Measurements from ENCODE around the gene PDE4D. TPM values are rescaled to one million over a fixed set of nuclear protein-coding genes. Genes with fewer than 3 reads are reported as not detected.
A peak's percentile ranks its signal among the peaks of the same experiment; 100 is the strongest.
"Not testable (repeated sequence)": the region's sequence is repeated elsewhere in the genome, so short reads cannot be mapped to it uniquely, and the experiment has no call there.

PDE4D gene
- total RNA-seq, 2 donors from 2014 or later = 33.8 to 82.6 TPM

DNA sequence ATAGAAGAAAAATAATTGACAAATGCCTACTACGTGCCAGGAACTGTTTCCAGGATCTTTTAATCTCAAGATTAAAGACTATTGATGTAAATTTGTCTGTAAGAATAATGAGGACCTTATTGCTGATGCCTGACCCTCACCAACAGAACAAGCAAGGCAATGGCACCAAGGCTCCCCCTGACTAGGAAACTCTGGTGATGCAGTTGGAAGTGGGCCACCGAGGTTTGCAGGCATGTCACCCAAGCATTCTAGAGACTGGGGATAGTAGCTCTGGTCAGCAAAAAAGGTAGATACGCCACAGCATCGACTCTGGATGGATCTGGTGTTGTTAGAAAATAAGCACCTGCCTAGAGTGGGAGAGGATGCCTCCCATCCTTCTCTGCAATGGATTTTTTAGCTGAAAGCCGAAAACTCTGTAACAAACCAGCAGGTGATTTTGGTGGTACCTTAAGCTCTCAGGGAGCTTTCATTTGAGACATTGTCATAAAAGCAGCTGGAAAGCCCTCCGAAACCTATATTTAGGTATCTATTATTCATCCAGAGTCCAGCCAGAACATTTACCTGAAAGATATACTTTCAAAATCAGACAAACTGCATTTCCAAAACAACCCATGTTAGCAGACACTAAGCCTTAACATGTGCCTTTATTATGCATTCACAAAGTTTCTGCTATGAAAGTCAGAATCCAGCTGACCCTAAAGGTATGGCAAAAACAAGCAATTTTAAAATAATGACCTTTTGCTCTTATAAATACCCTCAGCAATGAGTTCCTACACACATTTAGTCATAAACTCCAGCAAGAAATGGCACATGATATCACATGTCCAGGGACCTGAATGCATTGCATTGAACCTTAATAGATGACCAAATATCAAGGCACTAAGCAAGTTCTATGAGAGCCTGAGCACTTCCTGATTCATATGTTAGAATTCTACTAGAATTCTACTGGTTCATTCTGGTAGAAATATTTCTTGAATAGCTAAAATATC is 308.4 kb downstream of the PDE4D start:
- DNase-seq = no peak
- intact Hi-C loops (cut with DNase I) = no loop called here
- ATAC-seq = no peak

DNA sequence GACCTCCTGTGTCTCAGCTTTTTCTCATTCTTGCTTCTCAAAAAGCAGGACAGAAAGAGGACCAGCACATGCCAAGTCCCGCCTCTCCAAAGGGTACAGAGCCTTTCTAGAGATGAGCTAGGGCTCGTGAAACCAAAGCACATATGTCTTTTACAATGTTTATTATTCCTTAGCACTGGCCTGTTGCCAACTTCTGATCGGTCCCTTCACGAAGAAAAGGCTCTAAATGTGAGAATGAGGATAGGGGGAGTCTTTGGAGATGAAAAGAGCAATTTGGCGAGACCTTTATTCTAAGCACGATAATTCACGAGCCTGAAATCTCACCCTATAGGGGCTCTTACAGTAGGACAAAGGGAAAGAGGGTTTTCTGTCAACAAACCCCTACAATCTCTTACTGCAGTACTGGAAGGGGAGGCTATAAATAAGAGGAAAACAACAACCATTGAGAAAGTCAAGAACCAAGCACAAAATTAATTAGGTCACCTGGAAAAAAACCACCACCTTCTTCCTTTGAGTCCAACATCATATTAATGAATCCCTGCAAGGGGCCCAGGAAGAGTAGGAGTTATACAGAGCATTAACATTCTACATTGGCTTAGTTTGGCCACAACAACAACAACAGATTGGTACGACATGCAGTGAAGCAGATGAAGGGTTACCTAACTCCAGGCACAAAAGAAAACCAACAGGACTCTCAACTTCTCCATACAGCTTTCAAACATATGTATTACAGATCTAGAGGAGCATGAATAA is 309.5 kb downstream of the PDE4D start:
- no peak for ATAC-seq
- DNase-seq = no peak
- intact Hi-C loops (cut with DNase I) = no loop called here

DNA sequence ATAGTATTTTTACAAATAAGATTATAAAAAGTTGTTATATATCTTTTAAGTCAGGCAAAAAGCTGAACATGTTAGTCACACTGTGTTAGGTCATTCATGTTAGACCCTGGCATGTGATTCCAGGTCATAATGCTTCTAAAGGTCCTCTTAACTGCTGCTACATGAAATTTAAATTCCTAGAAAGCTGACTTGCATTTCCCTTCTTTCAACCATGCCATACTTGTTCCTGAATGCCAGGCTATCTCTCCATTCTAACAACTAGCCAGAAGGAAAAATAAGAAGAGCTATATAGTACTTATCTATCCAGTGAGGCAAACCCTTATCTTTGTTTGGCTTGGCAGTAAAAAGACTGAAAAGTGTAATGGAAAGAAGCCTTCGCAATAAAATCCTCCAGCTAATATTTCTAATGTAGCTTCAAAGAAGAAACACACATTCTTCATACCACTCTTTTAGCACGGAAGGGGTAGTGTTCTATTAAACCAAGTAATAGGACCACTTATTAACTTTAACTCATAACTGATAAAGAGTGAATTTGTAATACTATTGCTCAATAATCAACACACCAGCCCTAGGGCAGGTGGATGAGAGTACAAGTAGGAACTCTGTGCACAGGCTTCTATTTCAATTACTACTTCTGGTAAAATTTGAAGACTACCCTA is 310.2 kb downstream of the PDE4D start:
- intact Hi-C loops (cut with DNase I) = no loop called here
- ATAC-seq (peak in 1 of 2 donors; percentile 79), DNase-seq (no peak)

DNA sequence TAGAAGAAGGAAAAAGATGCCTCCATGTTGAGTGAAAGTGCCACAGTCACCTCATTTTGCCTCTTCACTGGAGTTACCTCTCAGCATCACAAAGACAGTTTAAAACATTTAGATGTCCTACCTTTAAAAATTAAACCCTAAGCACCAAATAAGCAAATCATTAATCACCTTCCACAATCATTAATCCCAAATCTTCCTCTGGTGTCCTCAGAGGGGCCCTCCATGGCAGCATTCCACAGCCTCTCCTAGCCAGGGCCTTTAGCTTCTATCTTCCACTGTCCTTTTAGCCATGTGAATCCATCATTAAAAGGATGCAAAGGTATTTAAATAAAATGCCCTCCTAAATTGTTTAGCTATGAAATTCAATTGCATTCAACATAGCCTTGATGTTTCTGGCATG is 310.8 kb downstream of the PDE4D start:
- DNase-seq = no peak
- intact Hi-C loops (cut with DNase I) = no loop called here
- no peak for ATAC-seq

DNA sequence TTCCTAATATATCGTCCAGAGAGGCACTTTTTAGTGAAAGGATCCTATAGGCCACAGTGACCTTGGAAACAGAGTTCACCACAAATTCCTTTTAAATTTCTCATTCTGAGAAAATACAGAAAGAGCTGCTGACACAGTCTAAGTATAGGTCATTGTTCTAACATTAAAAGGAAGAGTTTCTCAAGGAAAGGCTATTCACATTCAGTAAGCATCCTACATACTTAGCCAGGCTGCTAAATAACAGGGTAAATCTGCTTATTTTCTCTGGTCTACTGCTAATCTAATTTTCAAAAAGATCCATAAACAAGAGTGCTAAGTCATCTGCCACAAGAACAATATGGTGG is 313.7 kb downstream of the PDE4D start:
- DNase-seq = no peak
- ATAC-seq = no peak
- intact Hi-C loops (cut with DNase I) = no loop called here

DNA sequence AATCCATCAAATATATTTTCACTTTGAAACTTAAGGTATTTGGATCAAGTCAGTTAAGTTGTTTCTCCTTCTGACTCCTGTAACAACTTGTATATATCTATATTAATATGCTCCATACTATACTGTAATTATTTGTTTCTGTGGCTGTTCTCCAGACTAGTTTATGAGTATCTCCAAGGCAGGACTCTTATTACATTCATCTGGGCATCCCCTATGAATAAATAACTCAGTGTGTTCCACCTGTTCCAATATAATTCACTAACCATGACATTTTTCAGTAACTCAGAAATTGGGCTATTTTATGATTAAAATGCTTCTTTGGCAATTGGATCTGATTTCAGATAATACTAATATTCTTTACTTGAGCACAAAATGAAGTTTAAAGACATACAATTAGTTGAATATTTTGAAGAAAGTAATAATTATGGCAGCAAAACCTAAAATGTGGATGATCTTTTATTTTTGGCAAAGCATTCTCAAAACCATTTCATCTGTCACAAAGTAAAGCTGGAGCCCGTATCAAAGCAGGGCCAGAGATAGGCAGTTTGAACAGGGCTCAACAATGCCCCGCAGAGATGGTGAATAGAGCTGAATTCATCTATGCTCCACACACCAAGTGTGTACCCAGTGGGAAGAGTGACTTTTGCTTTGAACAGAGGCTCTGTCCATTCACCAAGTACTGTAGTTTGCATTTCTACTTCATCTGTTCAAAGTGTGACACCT is 314.3 kb downstream of the PDE4D start:
- no peak for ATAC-seq
- intact Hi-C loops (cut with DNase I) = no loop called here
- no peak for DNase-seq

DNA sequence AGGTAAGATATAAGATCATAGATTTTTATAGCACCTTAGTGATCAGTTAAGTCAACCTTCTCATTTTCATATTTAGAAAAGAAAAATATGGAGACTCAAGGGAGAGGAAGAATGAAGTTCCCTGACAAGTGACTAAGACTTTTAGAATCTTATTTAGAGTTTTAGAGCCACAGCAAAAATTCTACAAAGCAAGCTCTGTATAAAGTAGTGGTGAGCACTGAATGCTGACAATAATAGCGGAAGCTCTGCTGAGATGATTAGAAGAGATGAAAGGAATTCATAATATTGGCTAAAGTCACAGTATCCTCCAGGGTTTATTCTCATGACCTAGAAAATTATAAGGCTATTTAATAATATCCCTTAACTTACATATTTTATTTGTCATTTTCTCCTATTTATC is 316.0 kb downstream of the PDE4D start:
- no peak for ATAC-seq
- intact Hi-C loops (cut with DNase I) = no loop called here

DNA sequence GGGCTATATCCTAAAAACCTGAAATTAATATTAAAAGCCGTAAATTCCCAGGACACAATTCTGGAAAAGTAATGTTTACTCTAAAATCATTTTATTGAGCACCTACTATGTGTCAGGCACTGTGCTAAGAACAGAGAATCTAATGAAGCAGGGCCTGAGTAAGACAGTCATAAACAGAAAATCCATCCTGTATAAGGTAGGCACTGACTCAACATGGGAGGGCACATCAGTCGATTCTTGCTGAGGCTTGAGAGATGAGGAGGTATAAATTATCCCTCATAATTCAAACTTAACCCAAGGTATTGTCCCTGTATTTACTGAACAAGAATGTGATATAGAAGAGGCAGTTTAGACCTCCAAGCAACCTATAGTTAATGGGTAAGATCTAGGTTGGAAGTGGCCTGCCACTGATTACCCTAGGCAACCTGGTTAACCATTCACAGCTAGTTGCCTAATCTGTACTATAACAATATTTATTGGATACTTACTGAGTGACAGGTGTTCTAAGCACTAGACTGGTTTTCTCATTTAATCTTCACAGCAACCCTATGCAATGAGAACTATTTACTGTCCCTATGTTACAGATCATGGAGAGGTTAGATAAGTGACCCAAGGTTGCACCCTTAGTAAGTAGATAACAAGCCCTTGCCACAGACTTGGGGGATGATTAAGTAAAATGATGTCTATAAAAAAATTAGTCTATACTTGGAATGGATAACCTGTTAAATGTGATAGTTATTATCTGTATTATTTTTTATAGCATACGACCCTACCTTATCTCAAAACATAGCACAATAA is 317.7 kb downstream of the PDE4D start:
- ATAC-seq (no peak), DNase-seq (no peak)
- intact Hi-C loops (cut with DNase I) = no loop called here

More for the DNA sequence above, 316.0 kb downstream of the PDE4D start:
- DNase-seq = no peak

DNA sequence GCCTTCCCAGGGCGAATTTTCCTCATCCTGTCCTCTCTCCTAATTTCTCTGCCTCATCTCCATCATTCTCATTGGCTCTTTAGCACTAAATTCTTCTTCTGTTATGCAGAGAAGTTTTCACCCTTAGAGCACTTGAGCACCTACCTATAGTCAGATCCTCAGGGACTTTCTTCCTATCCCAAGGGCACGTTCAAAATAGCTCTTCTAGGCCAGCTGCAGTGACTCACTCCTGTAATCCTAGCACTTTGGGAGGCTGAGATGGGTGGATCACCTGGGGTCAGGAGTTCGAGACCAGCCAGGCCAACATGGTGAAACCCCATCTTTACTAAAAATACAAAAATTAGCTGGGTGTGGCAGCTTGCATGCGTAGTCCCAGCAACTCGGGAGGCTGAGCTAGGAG is 320.0 kb downstream of the PDE4D start:
- ATAC-seq; intact Hi-C loops (cut with DNase I); DNase-seq: not testable (repeated sequence)

DNA sequence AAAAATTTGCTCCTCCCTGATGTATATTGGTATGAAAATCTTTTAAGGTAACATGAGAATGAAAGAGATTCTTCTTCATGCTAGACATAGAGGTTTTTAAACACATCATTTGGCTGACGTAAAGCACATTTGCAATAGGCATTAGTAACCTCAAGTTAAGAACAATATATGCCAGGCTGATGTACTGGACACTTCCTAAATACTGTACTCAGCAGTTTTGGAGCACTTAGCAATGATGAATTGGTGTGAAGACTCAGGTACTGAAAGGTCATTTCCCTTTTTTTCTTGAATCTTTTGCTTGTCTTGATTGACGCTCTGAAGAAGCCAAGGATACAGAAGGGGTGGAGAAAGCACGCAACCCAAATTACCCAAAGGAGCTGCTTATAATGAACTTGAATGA is 322.5 kb downstream of the PDE4D start:
- intact Hi-C loops (cut with DNase I) = no loop called here
- ATAC-seq (no peak), DNase-seq (no peak)

DNA sequence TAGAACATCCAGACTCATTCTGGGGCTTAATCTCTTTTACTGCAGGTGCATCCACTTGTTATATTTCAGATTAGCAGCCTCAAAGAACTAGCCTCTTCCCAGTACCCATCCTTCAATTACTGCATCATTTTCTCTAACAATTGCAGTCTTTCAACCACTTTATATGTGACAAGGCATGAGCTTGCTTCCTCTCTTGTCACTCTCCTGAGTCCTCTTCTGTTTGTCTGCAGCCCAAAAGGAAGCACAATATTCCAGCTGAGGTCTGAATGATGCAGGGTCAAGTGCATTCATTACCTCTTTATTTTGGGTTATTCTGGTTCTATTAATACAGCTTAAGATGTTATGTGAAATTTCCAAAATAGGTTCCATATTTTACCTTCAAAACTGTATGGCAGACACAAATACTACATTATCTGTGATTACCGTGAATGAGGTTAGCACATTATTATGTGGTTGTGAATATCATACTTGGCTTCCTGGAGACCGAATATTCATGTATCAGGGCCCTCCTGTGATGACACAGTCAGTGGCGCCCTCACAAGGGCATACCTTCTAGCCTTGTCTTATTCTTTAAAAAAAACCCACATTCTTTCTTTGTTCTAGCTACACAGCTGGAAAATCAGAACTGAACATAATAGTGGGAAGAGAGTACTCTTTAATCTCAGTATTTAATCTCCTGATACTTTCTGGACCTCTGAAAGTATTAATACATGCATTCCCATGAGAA is 323.8 kb downstream of the PDE4D start:
- intact Hi-C loops (cut with DNase I) = no loop called here
- no peak for DNase-seq

DNA sequence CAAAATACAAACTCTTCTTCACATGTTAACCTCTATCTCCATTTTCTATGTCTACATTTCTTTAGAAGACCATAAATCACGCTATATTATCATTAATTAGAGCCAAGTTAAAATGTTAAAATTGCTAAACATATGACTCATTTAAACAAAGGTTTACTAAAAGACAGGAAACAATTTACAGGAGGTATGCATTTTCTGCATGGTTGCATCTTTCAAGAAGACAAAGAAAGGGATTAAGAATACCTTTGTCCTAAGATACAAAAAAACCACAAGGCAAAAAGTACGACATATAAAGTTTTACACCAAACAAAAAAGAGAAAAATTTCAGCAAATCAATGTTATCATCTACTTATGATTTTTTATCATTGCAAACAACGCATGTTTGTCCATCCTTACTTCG is 324.4 kb downstream of the PDE4D start:
- DNase-seq = no peak
- no peak for ATAC-seq
- intact Hi-C loops (cut with DNase I) = no loop called here

More for the DNA sequence above, 323.8 kb downstream of the PDE4D start:
- no peak for ATAC-seq

DNA sequence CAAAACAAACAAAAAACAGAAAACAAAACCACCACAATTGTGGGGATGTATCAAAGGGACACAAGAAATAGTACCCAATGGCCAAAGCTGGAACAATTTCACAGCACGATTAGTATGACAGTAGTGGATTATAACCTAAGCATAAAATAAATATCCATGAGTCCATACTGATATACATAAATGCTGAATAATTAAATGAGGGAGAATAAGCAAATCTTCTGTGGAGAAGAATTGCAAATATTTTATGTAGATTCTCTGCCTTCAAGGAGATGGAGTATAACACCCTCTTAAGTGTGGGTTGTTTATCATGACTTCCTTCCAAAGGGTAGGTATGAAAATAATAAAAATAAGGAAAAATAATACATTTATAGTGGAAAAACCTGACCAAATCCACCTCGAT is 325.4 kb downstream of the PDE4D start:
- no peak for DNase-seq
- ATAC-seq = no peak
- intact Hi-C loops (cut with DNase I) = no loop called here

DNA sequence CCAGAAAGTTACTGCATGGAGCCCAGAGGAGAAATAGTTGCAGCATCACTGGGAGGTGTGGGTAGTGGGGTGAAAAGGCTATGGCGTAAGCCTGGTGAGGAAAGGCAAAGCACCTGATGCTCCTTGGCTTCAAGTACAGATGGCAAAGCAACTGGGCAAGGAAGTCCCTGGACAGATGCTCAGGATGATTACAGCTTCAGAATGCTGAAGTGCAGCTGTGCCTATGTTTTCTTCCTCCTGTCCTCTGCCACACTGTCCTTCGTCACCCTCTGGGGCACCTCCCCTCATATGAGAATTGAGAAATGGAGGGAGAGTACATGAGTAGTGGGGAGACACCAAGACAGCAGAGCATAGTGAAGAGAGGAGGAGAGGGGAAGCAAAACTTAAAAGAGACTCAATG is 328.0 kb downstream of the PDE4D start:
- no peak for ATAC-seq
- intact Hi-C loops (cut with DNase I) = no loop called here
- DNase-seq = no peak

DNA sequence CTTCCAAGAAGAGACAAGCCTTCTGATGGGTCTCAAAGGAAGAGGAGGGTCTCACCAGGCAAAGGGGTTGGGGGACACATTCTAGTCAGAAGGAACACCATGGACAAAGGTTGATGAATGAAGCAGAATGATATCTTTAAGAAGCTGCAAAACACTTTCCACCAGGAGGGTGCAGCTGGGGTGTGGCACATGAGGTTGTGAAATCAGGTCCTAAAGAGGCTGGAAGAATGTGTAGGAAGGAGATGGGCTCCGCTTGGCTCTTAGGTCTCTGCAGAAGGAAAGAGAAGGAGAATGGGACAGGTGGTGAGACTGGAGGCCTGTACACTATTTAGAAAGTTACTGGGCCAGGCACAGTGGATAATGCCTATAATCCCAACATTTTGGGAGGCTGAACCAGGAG is 328.6 kb downstream of the PDE4D start:
- ATAC-seq = no peak
- intact Hi-C loops (cut with DNase I) = no loop called here
- DNase-seq = no peak

DNA sequence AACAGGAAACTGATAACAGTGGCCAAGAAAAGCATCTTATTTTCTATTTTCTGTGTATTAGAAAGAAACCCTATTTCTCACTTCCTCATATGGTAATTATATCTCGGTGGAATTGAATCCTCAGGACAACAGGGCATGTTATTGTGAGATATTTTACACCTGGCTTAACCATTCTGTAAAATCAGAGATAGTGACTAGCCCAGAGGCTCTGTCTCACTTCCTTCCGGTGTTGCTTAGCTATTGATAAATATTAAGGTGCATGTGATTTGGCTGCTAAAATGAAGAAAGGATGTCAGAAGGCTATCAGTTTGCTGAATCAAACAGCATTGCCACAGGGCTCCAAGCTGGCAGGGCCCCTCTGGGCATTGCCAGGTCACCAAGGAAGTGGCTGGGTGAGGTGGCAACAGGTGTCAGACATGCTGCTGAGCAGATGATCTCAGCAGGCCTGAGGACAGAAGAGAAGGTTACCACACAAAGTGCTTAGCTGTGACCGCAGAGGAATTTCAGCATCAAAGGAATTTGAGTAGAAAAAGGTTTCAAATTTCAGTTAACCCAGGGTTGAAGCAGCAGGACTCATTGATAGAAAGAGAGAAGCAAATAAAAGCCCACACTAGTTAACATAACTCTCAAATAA is 330.7 kb downstream of the PDE4D start:
- no peak for ATAC-seq
- no peak for DNase-seq
- intact Hi-C loops (cut with DNase I) = no loop called here

DNA sequence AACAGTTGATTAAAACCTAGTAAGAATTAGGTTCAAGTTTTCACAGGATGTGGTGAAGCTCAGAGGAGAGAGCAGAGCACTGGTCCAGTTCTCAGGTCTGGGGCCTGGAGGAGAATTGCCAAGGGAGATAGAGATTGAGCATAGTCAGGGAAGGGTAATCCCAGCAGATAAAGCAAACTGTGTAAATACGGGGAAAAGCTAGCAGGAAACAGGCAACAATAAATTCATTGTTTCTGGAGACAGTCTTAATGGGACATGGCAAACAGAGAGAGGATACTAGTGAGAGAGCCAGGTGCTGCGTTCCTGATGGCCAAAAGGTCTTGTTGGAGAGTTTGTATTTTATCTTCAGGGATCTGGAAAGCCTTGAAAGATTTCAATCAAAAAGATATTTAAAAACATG is 333.0 kb downstream of the PDE4D start:
- ATAC-seq (no peak), DNase-seq (no peak)
- intact Hi-C loops (cut with DNase I) = no loop called here

Measured in left cardiac atrium (tissue), 4 donors.